Measurements from ENCODE around the gene BMF. TPM values are rescaled to one million over a fixed set of nuclear protein-coding genes. Genes with fewer than 3 reads are reported as not detected.

Gene BMF
- polyA plus RNA-seq, 10 donors = 7.2 to 13.0 (median 8.9) TPM

- peak; percentile 76 to 87 (median 84) for DNase-seq
Measured at GRCh38 chr15:40069178-40070165, 39.2 kb downstream of the BMF start.

DNA sequence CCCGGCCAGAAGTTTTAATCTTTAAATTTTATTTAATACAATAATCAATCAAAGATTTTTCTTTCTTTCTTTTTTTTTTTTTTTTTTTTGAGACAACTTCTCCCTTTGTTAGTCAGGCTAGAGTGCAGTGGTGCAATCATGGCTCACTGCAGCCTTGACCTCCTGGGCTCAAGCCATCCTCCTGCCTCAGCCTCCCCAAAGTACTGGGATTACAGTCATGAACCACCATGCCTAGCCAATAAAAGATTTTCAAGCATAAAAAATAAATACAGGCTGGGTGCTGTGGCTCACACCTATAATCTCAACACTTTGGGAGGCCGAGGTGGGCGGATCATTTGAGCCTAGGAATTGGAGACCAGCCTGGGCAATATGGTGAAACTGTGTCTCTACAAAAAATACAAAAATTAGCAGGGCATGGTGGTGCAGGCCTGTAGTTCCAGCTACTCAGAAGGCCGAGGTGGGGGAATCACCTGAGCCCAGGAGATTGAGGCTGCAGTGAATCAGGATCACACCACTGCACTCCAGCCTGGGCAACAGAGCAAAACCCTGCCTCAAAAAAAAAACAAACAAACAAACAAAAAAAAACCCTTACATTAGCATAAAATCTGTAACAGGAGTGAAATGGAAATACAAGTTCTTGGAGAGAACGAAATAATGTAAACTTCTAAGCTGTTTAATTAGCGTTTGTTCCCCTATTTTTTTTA lies 40.6 kb downstream of the BMF start:
- no peak for DNase-seq

- DNase-seq = no peak
Measured at GRCh38 chr15:40066589-40066988, 42.1 kb downstream of the BMF start.

GRCh38 chr15:40065166-40065565 lies 43.5 kb downstream of the BMF start:
- no peak for DNase-seq

- peak in 1 of 3 donors; percentile 84 for DNase-seq
Measured at GRCh38 chr15:40064231-40064894, 44.3 kb downstream of the BMF start.

DNA sequence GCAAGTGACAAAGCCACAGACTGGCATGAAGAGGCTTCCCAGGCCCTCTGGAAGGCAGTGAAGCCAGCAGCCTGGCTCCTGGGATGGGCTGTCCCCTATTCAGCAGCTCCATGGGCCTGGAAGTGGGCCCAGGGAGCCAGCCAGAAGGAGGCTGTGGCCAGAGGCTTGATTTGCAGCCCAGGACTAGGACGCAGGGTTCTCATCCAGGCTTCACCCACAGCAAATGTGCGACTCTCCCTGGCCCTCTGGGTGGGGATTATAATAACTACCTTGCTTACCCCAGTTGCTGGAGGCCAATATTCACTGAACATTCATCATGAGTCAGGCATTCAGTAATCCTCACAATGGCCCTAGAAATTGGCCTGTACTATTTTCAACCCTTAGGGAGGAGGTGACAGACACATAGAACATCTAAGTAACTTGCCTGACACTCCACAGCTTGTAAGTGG lies 45.1 kb downstream of the BMF start:
- peak in 1 of 3 donors; percentile 63 for DNase-seq

GRCh38 chr15:40062816-40063562 lies 45.7 kb downstream of the BMF start:
- DNase-seq = no peak

GRCh38 chr15:40061212-40061901 lies 47.3 kb downstream of the BMF start:
- DNase-seq = no peak

DNA sequence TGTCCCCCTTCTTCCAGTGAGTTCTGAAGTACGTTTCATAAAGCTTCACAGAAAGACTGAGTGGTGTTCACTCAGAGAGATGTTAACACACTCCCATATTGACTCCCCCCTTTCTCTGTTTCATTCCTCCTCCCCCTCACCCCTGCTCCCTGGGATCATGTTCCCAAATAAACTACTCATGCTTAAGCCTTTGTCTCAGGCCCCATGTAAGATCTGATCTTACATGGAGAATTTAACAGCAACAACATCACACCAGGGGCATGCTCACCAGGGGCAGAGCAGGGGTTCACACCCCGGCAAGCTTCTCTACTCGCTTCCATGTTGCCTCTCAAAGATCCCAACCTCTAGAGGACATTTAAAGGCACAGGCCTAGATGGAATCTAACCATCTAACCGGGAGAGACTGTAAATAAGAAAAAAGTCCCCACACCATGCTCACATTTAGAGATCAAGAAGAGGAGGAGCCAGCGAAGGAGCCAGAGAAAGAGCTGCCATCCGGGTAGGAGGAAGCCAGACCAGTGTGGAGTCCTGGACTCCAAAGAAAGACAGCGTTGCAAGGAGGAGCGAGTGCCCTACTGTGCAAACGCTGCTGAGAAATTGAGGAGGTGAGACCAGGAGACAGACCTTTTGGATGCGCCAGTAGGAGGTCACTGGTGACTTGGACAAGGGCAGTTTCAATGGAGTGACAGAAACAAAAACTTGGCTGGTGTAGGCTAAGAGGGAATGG lies 48.3 kb downstream of the BMF start:
- no peak for DNase-seq

DNA sequence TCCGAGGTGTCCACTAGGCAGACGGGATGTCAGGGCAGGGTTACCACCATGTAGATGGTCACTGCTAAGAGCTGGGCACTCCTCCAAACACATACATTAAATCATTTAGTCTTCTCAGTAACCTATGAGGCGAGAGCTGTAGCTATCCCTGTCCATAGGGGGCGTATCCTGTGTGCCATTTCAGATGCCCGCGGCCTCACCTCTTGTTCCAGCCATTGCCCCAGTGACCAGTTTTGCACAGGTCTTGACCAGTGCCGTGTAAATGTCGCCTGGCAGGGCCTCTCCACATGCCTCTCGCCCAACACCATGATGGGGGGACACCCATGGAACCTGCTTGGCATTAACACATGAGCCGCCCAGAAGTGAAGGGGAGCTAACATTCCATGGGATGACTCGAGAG lies 48.9 kb downstream of the BMF start:
- DNase-seq = no peak

- DNase-seq = no peak
Measured at GRCh38 chr15:40058476-40059140, 50.1 kb downstream of the BMF start.

DNA sequence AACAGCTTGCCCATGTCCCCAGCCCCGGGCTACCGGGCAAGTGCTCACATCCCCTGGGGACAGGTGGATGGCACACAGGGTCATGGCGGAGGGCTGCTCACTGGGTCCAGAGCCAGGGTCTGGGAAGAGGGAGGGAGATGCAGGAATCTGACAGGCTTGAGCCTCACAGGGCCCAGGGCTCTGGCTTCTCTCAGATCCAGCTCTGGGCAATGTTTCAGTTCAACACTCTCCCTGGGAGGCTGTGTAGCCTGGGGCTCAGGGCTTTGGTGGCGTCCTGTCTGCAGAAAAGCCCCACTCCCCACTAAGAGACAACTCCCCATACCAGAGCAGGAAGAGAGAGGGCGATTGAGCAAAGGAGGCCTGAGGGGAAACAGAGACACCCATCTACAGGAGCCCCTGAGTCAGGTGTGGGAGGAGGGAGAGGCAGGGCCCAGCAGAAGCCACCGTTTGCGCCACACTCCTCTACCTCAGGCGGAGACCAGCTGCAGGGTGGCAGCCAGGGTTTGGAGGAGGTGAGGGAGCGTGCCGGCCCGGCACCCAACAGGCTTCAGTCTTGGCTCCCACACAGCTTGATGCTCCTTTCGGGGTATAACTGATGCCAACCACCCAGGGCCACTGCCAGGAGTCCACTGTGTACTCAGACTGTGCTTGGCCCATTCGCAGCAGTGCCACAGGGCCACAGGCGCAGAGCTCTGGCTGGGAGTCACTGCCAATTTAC lies 52.9 kb downstream of the BMF start:
- no peak for DNase-seq

GRCh38 chr15:40054855-40055575 lies 53.7 kb downstream of the BMF start:
- DNase-seq = peak in 2 of 3 donors; percentile 50 to 85

- no peak for DNase-seq
Measured at GRCh38 chr15:40054605-40054854, 54.1 kb downstream of the BMF start.

DNA sequence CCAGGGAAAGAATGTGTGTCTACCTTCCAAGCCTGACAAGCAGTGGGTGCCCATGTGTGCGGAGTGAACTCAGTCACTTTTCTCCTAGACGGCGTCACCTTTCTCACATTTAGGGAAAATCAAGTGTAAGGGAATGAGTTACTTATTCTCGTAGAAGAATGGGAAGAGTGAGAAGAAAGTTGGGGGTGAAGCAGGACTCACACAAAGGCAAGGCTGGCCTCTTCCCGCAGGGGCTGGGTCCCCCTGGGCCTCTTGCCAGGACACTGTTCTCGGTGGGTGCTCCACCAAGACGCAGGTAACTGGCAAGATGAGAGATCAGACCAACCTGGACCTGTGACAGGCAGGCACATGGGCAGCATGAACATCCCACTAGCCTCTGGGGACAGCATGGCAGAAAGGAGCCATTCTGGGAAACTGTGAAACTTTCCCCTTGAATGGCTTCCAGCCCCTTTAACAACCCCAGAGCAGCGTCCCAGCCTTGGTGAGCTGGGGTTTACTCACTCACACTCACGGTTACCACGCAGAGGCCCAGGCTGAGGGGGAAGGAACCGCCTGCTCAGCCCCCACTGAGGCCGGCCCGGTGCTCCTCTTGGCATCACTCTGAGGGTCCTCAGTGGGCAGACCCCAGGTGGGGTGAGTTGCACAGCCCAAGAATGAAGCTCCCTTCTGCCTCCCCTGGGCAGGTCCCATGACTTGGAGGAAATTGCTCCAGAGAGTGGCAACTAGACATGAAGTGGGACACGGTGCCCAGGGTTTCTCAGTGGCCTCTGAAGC lies 54.7 kb downstream of the BMF start:
- no peak for DNase-seq

DNA sequence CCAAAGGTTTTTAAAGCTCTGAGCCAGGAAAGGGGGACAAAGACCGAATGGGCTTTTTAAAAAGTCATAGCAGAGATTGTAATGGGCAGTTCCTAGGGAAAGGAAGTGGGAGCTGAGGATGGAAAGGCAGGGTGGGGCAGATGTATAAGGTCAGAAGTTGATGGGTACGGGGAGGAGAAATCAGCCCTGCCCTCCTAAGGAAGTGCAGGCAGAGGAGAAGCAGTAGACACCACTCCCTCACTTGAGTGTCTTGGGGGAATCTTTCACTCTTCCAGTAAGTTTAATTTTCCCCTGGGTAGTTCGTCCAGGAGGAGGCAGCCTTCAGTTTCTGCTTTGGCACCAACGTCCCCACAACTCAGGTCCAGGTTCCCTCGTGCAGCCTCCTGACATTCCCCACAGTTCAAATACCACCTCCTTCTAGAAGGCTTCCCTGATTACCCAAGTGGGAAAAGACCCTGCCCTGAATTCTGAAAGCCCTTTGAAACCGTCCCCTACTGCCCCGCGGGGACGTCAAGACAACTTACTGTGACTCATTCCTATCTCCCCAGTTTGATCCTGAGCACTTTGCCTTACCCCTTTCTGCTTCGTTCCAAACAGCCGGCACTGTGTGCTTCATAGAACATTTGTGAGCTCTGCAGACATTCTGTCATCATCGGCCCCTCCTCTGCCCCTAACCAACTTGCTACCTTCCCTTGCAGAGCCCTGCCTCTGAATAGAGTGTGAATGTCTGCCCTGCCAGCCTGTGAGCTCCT lies 55.4 kb downstream of the BMF start:
- DNase-seq = no peak

DNA sequence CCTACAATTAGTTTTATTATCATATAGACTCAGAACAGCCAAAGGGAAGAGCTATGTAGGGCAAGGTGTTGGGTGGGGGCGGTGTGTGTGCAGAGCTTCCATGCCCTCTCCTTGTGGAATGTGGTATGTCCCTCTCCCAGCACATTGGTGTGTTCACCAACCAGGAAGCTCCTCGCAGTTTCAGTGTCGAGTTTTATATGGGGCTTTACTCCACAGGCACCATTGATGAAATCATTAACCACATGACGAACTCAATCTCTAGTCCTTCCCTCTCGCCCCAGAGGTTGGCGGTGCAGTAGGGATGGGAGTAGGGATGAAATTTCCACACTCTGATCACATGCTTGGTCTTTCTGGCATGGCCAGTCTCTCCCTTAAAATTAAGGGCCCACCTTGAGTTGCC lies 56.1 kb downstream of the BMF start:
- DNase-seq = no peak
